ENCODE data around the gene PGAM2.

DNA sequence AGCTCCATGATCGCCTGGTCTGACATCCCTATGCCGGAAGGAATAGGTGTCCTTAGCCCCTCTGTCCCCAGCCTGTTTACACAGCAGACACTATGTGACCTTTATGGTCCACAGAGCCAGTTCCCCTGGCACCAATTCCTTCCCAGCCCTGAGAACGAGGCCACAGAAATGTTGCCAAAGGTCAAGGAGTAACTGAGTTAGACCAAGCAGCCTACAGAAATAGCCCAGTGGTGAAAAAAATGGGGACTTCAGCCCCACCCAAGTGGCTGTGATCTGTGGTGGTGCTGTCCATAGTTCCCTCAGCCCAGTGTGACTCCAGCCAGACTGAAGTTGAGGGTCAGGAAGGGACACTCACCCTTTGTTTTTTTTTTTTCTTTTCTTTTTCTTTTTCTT is 2.5 kb downstream of the PGAM2 start:
- TF ChIP-seq, protein P1, sequence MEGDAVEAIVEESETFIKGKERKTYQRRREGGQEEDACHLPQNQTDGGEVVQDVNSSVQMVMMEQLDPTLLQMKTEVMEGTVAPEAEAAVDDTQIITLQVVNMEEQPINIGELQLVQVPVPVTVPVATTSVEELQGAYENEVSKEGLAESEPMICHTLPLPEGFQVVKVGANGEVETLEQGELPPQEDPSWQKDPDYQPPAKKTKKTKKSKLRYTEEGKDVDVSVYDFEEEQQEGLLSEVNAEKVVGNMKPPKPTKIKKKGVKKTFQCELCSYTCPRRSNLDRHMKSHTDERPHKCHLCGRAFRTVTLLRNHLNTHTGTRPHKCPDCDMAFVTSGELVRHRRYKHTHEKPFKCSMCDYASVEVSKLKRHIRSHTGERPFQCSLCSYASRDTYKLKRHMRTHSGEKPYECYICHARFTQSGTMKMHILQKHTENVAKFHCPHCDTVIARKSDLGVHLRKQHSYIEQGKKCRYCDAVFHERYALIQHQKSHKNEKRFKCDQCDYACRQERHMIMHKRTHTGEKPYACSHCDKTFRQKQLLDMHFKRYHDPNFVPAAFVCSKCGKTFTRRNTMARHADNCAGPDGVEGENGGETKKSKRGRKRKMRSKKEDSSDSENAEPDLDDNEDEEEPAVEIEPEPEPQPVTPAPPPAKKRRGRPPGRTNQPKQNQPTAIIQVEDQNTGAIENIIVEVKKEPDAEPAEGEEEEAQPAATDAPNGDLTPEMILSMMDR (IDR thresholded peaks at IDR 0.05), result no peak
- TF ChIP-seq POLR2A (IDR thresholded peaks at IDR 0.05) (no peak), POLR2AphosphoS5 (IDR thresholded peaks at IDR 0.05) (no peak), EP300 (IDR thresholded peaks at IDR 0.05) (no peak)

Data from gastroesophageal sphincter (tissue), 3 donors.